Hematopoietic multipotent progenitor cell treated with erythropoietin and hydrocortisone succinate and interleukin-3 and kit ligand, for 4 days (in vitro differentiated cells): Measurements from ENCODE around the gene AR.
A peak's percentile ranks its signal among the peaks of the same experiment; 100 is the strongest.

Experiments used
- DNase-seq: peaks from one replicate; pipeline ENCODE4 v3.0.0-alpha.2; 2015

The AR gene

DNA sequence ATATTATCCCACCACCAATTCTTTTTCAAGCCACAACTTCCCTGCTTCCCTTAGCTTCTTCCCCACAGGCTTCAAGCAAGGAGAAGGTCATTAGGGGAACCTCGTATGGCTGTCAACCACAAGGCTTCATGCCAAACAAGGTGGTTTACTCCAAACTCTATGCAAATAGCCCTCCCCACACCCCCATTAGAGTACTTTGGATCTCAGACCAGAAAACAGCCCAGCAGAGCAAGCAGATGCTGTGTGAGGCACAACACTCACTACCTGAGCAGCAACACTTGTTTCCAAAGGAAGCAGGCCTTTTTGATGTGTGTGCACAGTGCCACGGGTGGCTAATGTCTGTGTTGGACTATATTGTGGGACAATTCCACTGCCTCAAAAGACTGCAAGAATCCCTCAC lies 189.0 kb downstream of the AR start:
- DNase-seq, result no peak

- DNase-seq, result peak; percentile 28
Measured at GRCh38 chrX:67734111-67734753, 190.4 kb downstream of the AR start.

GRCh38 chrX:67749536-67749935 lies 205.7 kb downstream of the AR start:
- no peak for DNase-seq

- DNase-seq, result no peak
Measured at GRCh38 chrX:67750694-67751093, 206.9 kb downstream of the AR start.

DNA sequence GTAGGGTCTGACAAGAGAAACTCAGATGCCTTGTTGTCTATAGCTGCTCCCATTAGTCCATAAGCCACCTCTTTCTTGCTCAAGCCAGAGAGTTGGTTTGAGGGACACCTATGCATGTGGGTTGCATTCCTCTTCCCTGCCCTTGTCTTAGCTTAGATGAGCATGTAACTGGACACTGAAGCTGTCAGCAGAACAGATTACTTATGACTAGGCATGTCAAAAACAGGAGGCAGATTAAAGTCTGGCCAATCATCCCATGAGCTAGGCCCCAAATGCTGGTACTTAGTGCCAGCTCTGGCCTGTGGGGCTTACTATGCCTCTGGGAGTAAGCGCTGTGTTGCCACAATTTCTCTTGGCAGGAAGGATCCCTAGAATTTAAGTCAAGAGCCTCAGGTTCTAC lies 215.2 kb downstream of the AR start:
- DNase-seq, result no peak

- DNase-seq, result no peak
Measured at GRCh38 chrX:67777148-67777547, 233.3 kb downstream of the AR start.

DNA sequence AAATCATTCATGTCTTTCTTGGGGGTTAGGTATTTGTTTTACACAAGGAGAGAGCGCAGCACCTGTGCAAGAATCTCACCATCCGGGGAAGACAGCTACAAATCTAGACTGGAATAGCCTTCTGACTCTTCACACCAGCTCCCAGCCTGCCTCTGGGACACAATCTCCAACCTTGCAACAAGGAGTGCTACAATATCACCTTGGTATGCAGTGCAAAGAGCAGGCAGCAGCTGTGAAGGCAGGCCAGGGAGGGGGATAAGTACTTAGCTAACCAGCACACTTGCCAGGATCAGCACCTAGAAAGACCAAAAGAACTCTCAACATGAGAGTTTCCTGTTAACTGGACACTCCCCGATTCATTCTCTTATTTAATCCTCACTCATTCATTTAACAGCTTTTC lies 235.3 kb downstream of the AR start:
- DNase-seq, result no peak
